Liver (tissue), 3 donors: ENCODE measurements around the gene GMPS.

ENCODE experiments used
- RAD21 ChIP-seq, 2 donors: IDR thresholded peaks; 2 replicates each; pipeline ENCODE4 v1.6.1; 2016; ENCODE audit warnings: antibody characterized with exemption in 2 of 2, mild to moderate bottlenecking in 2 of 2
- TF ChIP-seq, protein P1 (sequence below): fragments of 150-350 bp; IDR thresholded peaks from 2 replicates; pipeline ENCODE4 v1.5.1; 2017; ENCODE audit warnings: improper control_type of control experiment, low read depth, low read length; ENCODE audit not compliant: missing input control
- donor health status: healthy.
- donor health status: healthy.

DNA sequence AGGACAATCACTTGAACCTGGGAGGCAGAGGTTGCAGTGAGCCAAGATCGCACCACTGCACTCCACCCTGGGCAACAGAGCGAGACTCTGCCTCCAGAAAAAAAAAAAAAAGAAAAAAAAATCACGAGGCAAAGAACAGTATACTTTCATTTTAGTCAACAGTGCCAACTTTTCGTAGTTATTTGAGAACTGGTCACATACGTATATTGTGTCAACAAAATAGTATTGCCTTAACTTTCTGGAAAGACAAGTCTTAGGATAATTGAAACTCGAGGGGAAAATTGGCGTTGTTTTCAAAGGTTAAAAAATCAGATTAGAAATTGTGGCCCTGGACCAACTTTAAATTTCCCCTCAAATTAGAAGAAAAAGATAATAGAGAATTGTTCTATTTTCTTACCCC is 13.8 kb downstream of the GMPS start:
- TF ChIP-seq, protein P1, sequence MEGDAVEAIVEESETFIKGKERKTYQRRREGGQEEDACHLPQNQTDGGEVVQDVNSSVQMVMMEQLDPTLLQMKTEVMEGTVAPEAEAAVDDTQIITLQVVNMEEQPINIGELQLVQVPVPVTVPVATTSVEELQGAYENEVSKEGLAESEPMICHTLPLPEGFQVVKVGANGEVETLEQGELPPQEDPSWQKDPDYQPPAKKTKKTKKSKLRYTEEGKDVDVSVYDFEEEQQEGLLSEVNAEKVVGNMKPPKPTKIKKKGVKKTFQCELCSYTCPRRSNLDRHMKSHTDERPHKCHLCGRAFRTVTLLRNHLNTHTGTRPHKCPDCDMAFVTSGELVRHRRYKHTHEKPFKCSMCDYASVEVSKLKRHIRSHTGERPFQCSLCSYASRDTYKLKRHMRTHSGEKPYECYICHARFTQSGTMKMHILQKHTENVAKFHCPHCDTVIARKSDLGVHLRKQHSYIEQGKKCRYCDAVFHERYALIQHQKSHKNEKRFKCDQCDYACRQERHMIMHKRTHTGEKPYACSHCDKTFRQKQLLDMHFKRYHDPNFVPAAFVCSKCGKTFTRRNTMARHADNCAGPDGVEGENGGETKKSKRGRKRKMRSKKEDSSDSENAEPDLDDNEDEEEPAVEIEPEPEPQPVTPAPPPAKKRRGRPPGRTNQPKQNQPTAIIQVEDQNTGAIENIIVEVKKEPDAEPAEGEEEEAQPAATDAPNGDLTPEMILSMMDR: no peak
- no peak for TF ChIP-seq RAD21 (IDR thresholded peaks at IDR 0.05)
